Large intestine (tissue), 3 donors: ENCODE data around the gene ARHGAP28. TPM values are rescaled to one million over a fixed set of nuclear protein-coding genes. Genes with fewer than 3 reads are reported as not detected.

Source experiments
- DNase-seq, 2 donors: peaks; one replicate each; pipeline versions ENCODE4 v3.0.0 to v3.0.0-alpha.2; 2013
- H3K27ac ChIP-seq: one replicate; pipeline ENCODE4 v1.5.1; 2013; ENCODE audit warnings: low read length
- H3K27me3 ChIP-seq: 2 replicates; pipeline ENCODE4 v1.6.1; 2013; ENCODE audit warnings: low read length; ENCODE audit not compliant: control insufficient read depth, insufficient read depth
- H3K36me3 ChIP-seq: 2 replicates; pipeline ENCODE4 v1.6.1; 2013; ENCODE audit warnings: low read length; ENCODE audit not compliant: control insufficient read depth, insufficient read depth
- H3K4me1 ChIP-seq: one replicate; pipeline ENCODE4 v1.6.1; 2013; ENCODE audit warnings: low read length; ENCODE audit not compliant: control insufficient read depth, insufficient read depth
- H3K4me3 ChIP-seq: one replicate; pipeline ENCODE4 v1.5.1; 2013; ENCODE audit warnings: low read length
- H3K9me3 ChIP-seq: one replicate; pipeline ENCODE4 v1.6.1; 2013; ENCODE audit warnings: mild to moderate bottlenecking, low read depth, low read length, moderate library complexity; ENCODE audit not compliant: control insufficient read depth
- WGBS: methylation state at CpG from one replicate; pipeline ENCODE4 v1.1.5; 2013; ENCODE audit warnings: low lambda C conversion rate; ENCODE audit not compliant: insufficient coverage; 5-methylcytosine and 5-hydroxymethylcytosine counted together
- polyA plus RNA-seq: library from polyadenylated mRNA; unstranded; fragments of 120-200 nt; gene quantifications from one replicate; pipeline ENCODE4 v1.2.1, GENCODE V29; 2013

The ARHGAP28 gene
- polyA plus RNA-seq, 1 donor: 13.7 TPM

- no peaks in the 10 kb centered on the region for H3K27me3 ChIP-seq
- H3K27ac ChIP-seq: no peak overlapping the region
- peaks cover 2% of the 10 kb centered on the region for H3K36me3 ChIP-seq
- no peaks in the 10 kb centered on the region for H3K9me3 ChIP-seq
- H3K4me1 ChIP-seq: no peaks in the 10 kb centered on the region
- 83% methylated on average over 4 of the region's 11 CpGs for WGBS
- DNase-seq: no peak
- no peak overlapping the region for H3K4me3 ChIP-seq
These were observed 149.2 kb downstream of the ARHGAP28 start for GRCh38 chr18:6878556-6879297.

- Histone ChIP-seq H3K4me3 (no peak overlapping the region), H3K27me3 (no peaks in the 10 kb centered on the region), H3K27ac (no peak overlapping the region), H3K9me3 (no peaks in the 10 kb centered on the region), H3K36me3 (peaks cover 2% of the 10 kb centered on the region), H3K4me1 (no peaks in the 10 kb centered on the region)
- WGBS: 85% methylated on average over 4 of the region's 14 CpGs
- no peak for DNase-seq
These were observed 150.1 kb downstream of the ARHGAP28 start for GRCh38 chr18:6879508-6880195.

- WGBS: 71% methylated on average over 3 of the region's 6 CpGs
- Histone ChIP-seq H3K27ac (no peak overlapping the region), H3K27me3 (no peaks in the 10 kb centered on the region), H3K36me3 (peaks cover 2% of the 10 kb centered on the region), H3K9me3 (no peaks in the 10 kb centered on the region), H3K4me3 (no peak overlapping the region), H3K4me1 (no peaks in the 10 kb centered on the region)
- no peak for DNase-seq
These were observed 151.7 kb downstream of the ARHGAP28 start for GRCh38 chr18:6881034-6881820.

DNA sequence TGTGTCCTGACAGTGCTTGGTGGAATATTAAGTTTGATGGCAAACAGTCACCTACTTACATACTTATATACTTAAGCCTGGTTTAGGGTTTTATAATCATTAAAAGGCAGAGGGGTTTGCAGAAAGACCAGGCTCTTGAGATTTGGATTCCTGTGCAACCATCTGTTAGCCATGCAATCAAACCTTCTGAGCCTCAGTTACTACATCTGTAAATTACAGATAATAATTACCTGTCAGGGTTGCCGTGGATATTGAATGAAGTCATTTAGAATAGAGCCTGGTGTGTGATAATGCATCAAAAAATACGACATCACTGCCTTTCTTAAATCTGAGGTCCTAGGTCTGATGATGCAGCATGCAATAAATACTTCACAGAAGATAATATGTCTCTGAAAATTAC lies 152.9 kb downstream of the ARHGAP28 start:
- H3K27ac ChIP-seq: no peak overlapping the region
- no peaks in the 10 kb centered on the region for H3K27me3 ChIP-seq
- H3K36me3 ChIP-seq: peaks cover 9% of the 10 kb centered on the region
- no peak for DNase-seq
- no peaks in the 10 kb centered on the region for H3K4me1 ChIP-seq
- no peak overlapping the region for H3K4me3 ChIP-seq
- no peaks in the 10 kb centered on the region for H3K9me3 ChIP-seq
- WGBS: no CpG with 5 or more reads among the region's 2 CpGs

DNA sequence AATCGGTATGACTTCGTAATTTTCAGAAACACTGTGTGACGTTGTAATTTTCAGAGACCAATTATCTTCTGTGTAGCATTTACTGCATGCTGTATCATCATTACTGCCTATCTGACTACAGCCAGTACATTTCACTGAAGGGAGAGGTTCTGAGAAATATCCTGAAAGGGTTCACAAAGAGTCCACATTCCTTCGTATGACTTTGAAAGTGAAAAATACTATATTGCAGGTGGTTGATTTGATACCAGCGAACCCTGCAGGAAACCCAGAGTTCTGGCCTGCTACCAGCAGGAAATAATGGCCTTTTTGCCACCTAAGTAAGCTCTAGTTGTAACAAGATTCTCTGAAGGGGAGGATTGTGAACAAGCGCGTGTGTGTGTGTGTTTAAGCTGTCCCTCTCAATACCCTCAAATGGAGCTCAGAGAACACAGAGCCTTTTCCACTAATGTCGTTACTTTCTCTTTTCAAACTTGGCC lies 155.5 kb downstream of the ARHGAP28 start:
- Histone ChIP-seq H3K27me3 (no peaks in the 10 kb centered on the region), H3K9me3 (no peaks in the 10 kb centered on the region), H3K4me3 (no peak overlapping the region), H3K4me1 (no peaks in the 10 kb centered on the region), H3K27ac (no peak overlapping the region), H3K36me3 (peaks cover 11% of the 10 kb centered on the region)
- WGBS: 92% methylated on average over 3 of the region's 8 CpGs
- no peak for DNase-seq

GRCh38 chr18:6885992-6886796 lies 156.7 kb downstream of the ARHGAP28 start:
- Histone ChIP-seq H3K27ac (no peak overlapping the region), H3K9me3 (no peaks in the 10 kb centered on the region), H3K27me3 (no peaks in the 10 kb centered on the region), H3K36me3 (peaks cover 14% of the 10 kb centered on the region), H3K4me1 (no peaks in the 10 kb centered on the region), H3K4me3 (no peak overlapping the region)
- DNase-seq: peak; percentile 43 to 50
- 20% methylated on average over 1 of the region's 4 CpGs for WGBS

DNA sequence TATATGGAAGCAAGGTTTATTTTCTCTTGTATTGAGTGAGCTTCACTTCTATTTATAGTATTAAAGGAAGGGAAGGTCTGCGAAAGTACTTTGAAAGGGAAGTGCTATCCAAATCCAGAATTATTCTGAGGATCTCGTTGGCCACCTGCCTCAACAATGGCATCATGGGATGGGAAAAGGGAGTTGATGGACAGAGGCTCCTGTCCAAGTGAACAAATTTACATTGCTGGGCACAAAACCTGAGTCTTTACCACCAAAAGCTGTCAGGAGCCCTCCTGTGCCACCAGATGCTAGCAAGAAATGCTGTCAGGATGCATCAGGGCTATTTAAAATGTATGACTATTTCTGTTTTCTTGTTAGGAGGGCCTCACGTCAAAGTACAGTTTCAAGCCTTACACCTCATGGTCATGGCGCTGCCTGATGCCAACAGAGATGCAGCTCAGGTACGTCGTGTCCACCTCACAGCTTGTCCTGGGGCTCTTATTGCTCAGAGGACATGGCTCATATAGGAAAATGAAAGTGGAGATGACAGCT lies 157.3 kb downstream of the ARHGAP28 start:
- DNase-seq: no peak
- H3K36me3 ChIP-seq: peaks cover 14% of the 10 kb centered on the region
- no peak overlapping the region for H3K27ac ChIP-seq
- H3K27me3 ChIP-seq: no peaks in the 10 kb centered on the region
- H3K9me3 ChIP-seq: no peaks in the 10 kb centered on the region
- H3K4me1 ChIP-seq: no peaks in the 10 kb centered on the region
- no CpG with 5 or more reads among the region's 6 CpGs for WGBS
- H3K4me3 ChIP-seq: no peak overlapping the region

GRCh38 chr18:6891788-6892187 lies 162.3 kb downstream of the ARHGAP28 start:
- Histone ChIP-seq H3K36me3 (peaks cover 20% of the 10 kb centered on the region), H3K27ac (no peak overlapping the region), H3K4me1 (no peaks in the 10 kb centered on the region), H3K27me3 (no peaks in the 10 kb centered on the region), H3K4me3 (no peak overlapping the region), H3K9me3 (no peaks in the 10 kb centered on the region)
- no CpG with 5 or more reads among the region's 3 CpGs for WGBS
- DNase-seq: no peak

DNA sequence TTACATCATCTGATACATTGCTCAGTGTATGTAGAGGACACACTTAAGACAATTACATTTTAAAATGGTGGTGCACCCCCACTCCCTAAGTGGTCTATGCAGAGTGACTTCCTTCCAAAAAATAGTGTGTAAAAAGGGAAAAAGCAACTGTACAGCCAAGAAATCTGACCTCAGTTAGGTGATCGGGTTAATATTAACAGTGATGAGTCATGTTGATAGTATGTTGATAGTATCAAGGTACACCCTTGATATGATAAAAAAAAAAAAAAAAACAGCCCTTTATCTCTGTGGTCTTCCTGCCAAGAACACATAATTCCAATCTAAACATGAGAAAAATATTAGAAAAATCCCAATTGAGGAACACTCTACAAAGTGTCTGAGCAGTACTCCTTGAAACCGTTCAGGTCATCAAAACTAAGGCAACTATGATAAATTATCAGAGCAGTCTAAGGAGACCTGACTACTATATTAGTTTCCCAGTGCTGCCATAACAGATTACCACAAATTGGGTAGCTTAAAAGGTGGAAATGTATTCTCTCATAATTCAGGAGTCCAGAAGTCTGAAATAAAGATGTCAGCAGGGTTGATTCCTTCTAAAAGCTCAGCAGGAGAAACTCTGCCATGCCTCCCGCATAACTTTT lies 171.9 kb downstream of the ARHGAP28 start:
- no CpG with 5 or more reads among the region's 3 CpGs for WGBS
- no peak overlapping the region for H3K4me3 ChIP-seq
- peaks cover 8% of the 10 kb centered on the region for H3K9me3 ChIP-seq
- H3K27ac ChIP-seq: no peak overlapping the region
- H3K4me1 ChIP-seq: no peaks in the 10 kb centered on the region
- H3K27me3 ChIP-seq: no peaks in the 10 kb centered on the region
- peaks cover 8% of the 10 kb centered on the region for H3K36me3 ChIP-seq
- DNase-seq: no peak
